NCI-H524 treated with DMSO at 0.1 percent for 48 hours (cell line): ENCODE measurements around the gene PNPLA7.
"Not testable (repeated sequence)": the region's sequence is repeated elsewhere in the genome, so short reads cannot be mapped to it uniquely, and the experiment has no call there.

Experiments used
- DNase-seq: peaks from one replicate; lab custom pipeline; 2025; lab: John Stamatoyannopoulos, UW

The PNPLA7 gene

DNA sequence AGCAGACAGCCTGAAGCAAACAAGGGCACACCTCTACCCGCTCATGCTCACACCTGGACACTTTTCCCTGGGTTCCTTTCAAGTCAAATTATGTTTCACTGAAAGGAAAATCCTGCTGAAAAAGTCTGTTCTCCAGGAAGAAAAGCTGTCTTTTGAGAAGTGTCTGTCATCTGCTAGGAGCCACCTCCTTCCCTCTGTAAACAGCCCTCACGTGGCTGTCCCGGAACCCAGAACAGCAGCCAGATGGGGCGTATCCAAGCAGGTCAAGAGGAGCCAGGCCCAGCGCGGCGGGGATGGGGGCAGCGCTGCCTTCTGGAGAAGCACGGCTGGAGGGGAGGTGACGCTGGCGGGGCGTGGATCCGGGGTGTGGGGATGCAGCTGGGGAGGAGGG is at the start of gene PNPLA7:
TSS of gene PNPLA7 (minus strand) at position 172 of the 391 bp plus-strand sequence. CDS start 205 bp downstream, outside the sequence.
- DNase-seq: peak; percentile 36

GRCh38 chr9:137598943-137599342 is 48.7 kb upstream of the PNPLA7 start:
- DNase-seq: no peak

DNA sequence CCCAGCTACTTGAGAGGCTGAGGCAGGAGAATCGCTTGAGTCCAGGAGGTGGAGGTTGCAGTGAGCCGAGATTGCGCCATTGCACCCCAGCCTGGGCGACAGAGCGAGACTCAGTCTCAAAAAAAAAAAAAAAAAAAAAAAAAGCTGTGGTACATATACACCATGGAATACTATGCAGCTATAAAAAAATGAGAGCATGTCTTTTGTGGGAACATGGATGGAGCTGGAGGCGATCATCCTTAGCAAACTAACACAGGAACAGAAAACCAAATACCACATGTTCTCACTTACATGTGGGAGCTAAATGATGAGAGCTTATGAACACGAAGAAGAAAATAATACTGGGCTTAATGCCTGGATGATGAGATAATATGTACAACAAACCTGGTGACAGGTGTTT is 46.4 kb upstream of the PNPLA7 start:
- not testable (repeated sequence) for DNase-seq

DNA sequence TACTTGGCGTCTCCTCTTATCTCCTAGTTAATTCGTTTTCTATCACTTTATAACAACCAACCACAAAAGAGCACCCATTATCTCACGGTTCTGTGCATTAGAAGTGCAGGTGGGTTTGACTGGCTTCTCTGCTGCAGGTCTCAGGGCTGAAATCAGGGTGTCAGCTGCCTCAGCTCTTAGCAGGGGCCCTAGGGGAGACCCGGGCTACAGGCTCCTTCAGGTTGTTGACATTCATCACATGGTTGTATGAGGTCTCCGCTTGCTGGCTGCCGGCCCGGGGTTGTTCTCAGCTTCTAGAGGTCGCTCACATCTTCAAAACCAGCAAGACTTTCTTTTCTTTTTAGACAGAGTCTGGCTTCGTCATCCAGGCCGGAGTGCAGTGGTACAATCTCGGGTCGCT is 43.0 kb upstream of the PNPLA7 start:
- no peak for DNase-seq

DNA sequence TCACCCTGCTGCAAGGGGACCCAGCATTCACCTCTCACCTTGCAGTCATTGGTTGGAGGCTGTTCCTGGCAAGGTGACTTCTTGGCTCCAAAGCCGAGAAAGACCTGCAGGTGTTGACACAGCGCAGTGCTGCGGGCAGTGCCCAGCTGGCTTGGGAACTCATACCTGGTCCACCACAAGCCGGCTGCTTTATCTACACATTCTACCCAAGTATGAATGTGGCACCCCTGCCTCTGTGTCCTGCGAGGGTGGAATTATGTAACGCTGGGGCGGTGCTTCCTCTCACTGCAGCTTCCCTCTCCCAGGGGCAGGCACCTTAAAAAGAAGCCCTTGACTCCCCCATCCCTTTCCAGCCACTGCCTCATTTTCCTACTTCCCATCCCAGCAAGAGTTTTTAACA is 42.6 kb upstream of the PNPLA7 start:
- DNase-seq: no peak

DNA sequence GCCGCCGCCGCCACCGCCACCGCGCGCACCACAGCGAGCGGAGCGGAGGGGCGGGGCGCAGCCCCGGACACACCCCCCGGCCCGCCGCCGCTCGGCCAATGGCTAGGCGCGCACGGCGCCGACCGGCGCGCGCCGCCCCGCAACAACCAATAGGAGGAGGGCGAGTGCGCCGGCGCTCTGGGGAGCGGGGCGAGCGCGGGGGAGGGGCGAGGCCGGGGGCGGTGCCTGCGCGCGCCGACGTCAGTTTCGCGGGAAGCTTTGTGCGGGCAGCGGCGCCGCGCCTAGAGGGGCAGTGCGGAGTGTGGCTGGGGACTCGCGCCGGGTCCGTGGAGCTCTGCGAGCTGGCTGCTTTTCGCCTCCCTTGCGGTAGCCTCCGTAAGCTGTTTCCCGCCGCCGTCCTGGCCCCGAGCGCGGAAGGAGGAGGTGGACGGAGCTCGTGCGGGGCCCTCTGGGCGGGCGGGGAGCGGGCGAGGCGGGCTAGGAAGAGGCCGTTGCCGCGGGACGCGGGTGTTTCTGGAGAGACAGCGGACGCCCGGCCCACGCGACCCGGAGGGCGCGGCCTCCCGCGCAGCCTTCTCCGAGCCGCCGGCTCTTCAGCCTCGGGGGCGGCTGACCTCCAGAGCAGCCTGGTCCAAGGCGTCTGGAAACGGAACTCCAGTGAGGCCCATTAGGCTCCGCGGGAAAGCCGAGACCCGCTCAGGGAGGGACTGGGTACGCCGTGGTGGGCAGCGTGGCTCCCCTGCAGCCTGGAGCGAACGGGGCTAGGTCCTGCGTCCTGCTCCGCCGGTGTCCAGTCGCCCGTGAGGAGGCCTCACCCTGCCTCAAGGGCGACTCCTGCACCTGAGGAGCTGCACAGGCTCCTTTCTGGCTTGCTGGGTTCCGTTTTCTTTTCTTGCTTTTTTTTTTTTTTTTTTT is 40.5 kb upstream of the PNPLA7 start, which contains the start of gene ZMYND19:
TSS of gene ZMYND19 (minus strand) at position 44 of the 915 bp plus-strand sequence. CDS start 249 bp downstream, outside the sequence.
- DNase-seq: peak; percentile 29

- DNase-seq: no peak
Observed at GRCh38 chr9:137590123-137590468, 39.9 kb upstream of the PNPLA7 start.

GRCh38 chr9:137589441-137590122 is 39.4 kb upstream of the PNPLA7 start:
- no peak for DNase-seq

DNA sequence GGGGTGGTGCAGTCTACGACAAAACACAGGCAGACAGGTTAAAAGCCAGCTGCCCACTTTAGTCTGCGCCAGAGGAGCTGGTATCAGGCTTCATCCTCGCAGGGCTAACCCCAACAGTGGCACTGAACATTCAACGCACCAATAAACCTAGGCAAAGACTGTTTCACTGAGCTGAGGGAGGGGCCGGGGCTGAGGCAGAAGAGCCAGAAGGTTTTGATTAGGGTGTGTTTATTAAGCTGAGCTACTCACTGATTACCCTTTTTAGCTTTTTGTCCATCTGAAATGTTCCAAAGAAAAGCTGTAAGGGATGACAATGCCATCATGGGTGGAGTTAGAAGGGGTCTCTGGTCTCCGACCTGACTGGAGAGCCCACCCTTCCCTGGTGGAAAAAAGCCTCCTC is 38.7 kb upstream of the PNPLA7 start:
- DNase-seq: no peak

- DNase-seq: no peak
Observed at GRCh38 chr9:137588311-137588710, 38.1 kb upstream of the PNPLA7 start.

DNA sequence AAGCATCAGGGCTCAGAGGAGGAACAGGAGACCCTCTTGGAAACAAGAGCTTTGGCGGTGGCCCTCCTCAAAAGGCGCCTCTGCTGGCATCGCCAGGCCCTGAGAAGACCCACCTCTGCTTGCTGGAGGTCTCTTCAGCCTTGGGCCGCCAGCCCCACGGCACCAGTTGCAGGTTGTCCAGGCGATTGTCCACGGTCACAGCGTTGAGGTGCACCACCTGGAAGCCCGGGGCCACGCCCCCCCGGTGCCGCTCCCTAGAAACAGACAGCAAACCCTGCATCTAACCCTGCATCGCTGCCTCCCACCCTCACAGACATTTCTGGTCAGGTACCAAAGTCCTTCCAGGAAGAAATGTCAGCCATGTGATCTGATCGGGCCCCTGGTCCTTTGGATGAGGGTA is 36.7 kb upstream of the PNPLA7 start:
- no peak for DNase-seq

GRCh38 chr9:137583957-137584356 is 33.8 kb upstream of the PNPLA7 start:
- DNase-seq: no peak

- no peak for DNase-seq
Observed at GRCh38 chr9:137583347-137583746, 33.1 kb upstream of the PNPLA7 start.

DNA sequence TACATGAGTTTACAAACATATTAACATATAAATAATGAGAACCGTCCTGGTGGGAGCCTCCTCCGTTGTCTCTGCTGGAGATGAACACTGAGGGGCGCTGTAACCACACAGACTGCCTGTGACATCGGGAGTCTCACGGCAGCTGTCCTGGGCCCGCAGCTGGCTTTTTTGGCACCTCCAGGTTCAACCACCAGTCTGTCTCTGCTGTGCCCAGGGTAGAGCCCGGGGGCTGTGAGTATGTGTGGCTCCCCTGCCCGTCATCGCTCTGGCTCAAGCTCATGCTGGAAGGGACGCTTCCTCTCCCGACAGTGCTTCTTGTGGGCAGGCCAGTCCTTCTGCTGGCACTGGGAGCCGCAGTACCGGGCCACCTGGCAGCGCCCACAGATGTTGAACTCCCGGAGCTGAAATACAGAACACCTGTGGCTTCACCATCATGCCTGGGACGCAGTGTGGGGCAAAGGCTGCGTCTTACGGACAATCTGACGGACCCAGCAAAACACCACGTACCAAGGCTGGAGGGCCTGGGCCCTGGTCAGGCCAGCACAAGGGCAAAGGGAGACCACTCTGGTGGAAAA is 32.2 kb upstream of the PNPLA7 start:
- no peak for DNase-seq

- DNase-seq: no peak
Observed at GRCh38 chr9:137581361-137582285, 31.4 kb upstream of the PNPLA7 start.

GRCh38 chr9:137580954-137581322 is 30.7 kb upstream of the PNPLA7 start:
- no peak for DNase-seq

GRCh38 chr9:137580209-137580953 is 30.2 kb upstream of the PNPLA7 start:
- no peak for DNase-seq

DNA sequence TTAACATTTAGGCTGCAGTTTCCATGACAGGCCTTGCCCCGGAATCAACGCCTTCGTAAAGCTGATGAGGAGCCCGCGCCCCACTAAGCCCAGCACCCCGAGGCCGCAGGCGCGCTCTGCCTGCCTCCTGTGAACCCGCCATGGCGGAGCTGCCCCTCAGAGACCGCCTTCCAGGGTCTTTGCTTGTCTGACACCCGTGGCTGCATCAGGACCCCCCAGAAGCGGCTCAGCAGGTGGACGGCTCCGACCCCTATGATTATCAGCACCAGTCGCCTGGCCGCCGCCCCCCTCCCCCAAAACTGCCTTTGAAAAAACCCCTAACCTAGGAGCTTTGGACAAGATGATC is 29.0 kb upstream of the PNPLA7 start:
- DNase-seq: no peak

DNA sequence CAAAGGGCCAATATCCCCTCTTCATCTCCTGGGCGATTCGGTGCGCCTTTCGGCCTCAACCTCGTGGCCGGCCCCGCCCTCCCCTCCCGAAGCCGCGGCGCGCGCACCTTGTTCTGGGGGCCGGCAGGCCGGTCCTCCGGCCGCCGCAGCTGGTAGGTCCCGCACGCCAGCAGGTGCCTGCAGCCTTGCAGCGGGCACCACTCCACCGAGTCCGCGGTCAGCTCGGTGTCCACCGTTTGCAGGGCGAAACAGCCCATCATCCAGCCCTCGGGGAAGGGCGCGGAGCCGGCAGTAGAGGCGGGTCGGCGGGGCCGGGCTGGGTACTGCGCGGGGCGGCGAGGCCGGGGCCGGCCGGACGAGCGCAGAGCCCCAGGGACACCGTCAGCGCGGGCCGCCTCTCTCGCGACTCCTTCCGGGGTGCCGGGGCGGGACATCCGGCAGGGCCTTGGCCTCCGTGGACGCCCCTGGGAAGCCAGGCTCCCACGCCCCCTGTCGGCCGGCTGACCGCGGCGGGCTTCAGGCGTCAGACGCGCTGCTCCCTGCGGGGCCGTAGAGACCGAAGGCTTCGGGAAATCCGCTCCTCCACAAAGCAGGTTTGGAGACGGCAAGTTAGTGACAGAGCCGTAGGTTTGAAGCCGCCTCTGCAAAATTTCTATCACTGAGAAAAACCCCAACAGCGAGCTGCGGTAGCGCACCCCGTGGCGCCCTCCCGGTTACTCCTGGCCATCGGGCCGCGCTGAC is 28.5 kb upstream of the PNPLA7 start, which contains the start of gene DPH7:
TSS of gene DPH7 (minus strand) at position 408 of the 741 bp plus-strand sequence. CDS start at position 260, 148 bp downstream.
- DNase-seq: peak; percentile 34

- no peak for DNase-seq
Observed at GRCh38 chr9:137575716-137576411, 25.7 kb upstream of the PNPLA7 start.
